KMS-11 (cell line): ENCODE data around the gene LAMB1.

ENCODE experiments used
- H2AFZ ChIP-seq: fragments of 200-600 bp; sonication (generic); 2 replicates; pipeline ENCODE4 v1.6.1; 2016; ENCODE audit warnings: antibody characterized with exemption, mixed run types, low read depth
- H3K27ac ChIP-seq: fragments of 200-600 bp; sonication (generic); 2 replicates; pipeline ENCODE4 v1.6.1; 2016; ENCODE audit warnings: mild to moderate bottlenecking, mixed run types
- H3K27me3 ChIP-seq: fragments of 200-600 bp; sonication (generic); 2 replicates; pipeline ENCODE4 v1.6.1; 2017; ENCODE audit warnings: mild to moderate bottlenecking, low read depth, mixed run types, moderate library complexity; ENCODE audit not compliant: insufficient read depth
- H3K36me3 ChIP-seq: fragments of 200-600 bp; sonication (generic); 2 replicates; pipeline ENCODE4 v1.6.1; 2017; ENCODE audit warnings: mild to moderate bottlenecking, mixed run types; ENCODE audit not compliant: insufficient read depth
- H3K4me1 ChIP-seq: fragments of 200-600 bp; sonication (generic); 2 replicates; pipeline ENCODE4 v1.6.1; 2016; ENCODE audit warnings: mild to moderate bottlenecking, low read depth, mixed run types; ENCODE audit not compliant: poor library complexity, severe bottlenecking
- H3K4me2 ChIP-seq: fragments of 200-600 bp; sonication (generic); 2 replicates; pipeline ENCODE4 v1.7.0; 2016; ENCODE audit warnings: mild to moderate bottlenecking, mixed run types
- H3K4me3 ChIP-seq: fragments of 200-600 bp; sonication (generic); IDR thresholded peaks from 2 replicates; pipeline ENCODE4 v1.6.1; 2017; ENCODE audit warnings: low read depth, low read length, mixed read lengths; ENCODE audit not compliant: insufficient read depth
- H3K79me2 ChIP-seq: fragments of 200-600 bp; sonication (generic); 2 replicates; pipeline ENCODE4 v1.6.1; 2016; ENCODE audit warnings: low read depth, mixed run types; ENCODE audit not compliant: insufficient read depth
- H3K9ac ChIP-seq: fragments of 200-600 bp; sonication (generic); 2 replicates; pipeline ENCODE4 v1.6.1; 2016; ENCODE audit warnings: mild to moderate bottlenecking, mixed run types
- H4K20me1 ChIP-seq: fragments of 200-600 bp; sonication (generic); 2 replicates; pipeline ENCODE4 v1.6.1; 2016; ENCODE audit warnings: mild to moderate bottlenecking, mixed run types; ENCODE audit not compliant: insufficient read depth
- TF ChIP-seq, protein P1 (sequence below): fragments of 200-600 bp; sonication (generic); conservative IDR thresholded peaks from 2 replicates; pipeline ENCODE4 v1.6.1; 2017; ENCODE audit warnings: low read depth, mild to moderate bottlenecking, antibody characterized with exemption, low read length, moderate library complexity, mixed read lengths

LAMB1 gene

GRCh38 chr7:108046952-108047506, 44.1 kb upstream of the LAMB1 start:
- Histone ChIP-seq H3K4me3 (no peak overlapping the region), H3K27me3 (no peaks in the 10 kb centered on the region), H2AFZ (no peak overlapping the region), H3K79me2 (no peaks in the 10 kb centered on the region), H3K36me3 (no peaks in the 10 kb centered on the region), H3K9ac (no peak overlapping the region), H3K4me1 (no peaks in the 10 kb centered on the region), H3K4me2 (no peak overlapping the region), H4K20me1 (no peaks in the 10 kb centered on the region), H3K27ac (no peak overlapping the region)
- TF ChIP-seq, protein P1, sequence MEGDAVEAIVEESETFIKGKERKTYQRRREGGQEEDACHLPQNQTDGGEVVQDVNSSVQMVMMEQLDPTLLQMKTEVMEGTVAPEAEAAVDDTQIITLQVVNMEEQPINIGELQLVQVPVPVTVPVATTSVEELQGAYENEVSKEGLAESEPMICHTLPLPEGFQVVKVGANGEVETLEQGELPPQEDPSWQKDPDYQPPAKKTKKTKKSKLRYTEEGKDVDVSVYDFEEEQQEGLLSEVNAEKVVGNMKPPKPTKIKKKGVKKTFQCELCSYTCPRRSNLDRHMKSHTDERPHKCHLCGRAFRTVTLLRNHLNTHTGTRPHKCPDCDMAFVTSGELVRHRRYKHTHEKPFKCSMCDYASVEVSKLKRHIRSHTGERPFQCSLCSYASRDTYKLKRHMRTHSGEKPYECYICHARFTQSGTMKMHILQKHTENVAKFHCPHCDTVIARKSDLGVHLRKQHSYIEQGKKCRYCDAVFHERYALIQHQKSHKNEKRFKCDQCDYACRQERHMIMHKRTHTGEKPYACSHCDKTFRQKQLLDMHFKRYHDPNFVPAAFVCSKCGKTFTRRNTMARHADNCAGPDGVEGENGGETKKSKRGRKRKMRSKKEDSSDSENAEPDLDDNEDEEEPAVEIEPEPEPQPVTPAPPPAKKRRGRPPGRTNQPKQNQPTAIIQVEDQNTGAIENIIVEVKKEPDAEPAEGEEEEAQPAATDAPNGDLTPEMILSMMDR: no peak

- Histone ChIP-seq H3K36me3 (no peaks in the 10 kb centered on the region), H3K27me3 (no peaks in the 10 kb centered on the region), H3K4me3 (no peak overlapping the region), H3K27ac (no peak overlapping the region), H3K4me1 (no peaks in the 10 kb centered on the region), H3K9ac (no peak overlapping the region), H4K20me1 (no peaks in the 10 kb centered on the region), H2AFZ (no peak overlapping the region), H3K79me2 (no peaks in the 10 kb centered on the region), H3K4me2 (no peak overlapping the region)
- TF ChIP-seq, protein P1: no peak
These were observed 42.7 kb upstream of the LAMB1 start for GRCh38 chr7:108045669-108046068.

DNA sequence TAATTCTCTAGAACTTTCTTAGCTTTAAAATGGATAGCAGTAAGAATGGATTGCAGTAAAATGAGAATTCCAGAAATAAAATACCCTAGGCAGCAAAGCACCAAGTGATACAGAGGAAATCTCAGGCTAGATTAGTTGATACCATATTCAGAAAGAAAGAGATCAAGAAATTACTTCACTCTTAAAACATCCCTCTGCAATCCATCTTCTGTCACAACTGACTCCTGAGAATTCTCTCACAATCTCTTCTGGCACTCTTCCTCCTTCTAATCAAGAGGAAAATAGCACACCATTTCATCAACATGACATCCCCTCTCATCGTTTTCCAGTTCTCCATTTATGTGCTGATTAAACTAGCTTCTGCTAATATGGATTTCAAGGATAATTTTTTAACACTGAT, 42.2 kb upstream of the LAMB1 start:
- no peaks in the 10 kb centered on the region for H3K36me3 ChIP-seq
- no peak overlapping the region for H3K9ac ChIP-seq
- no peaks in the 10 kb centered on the region for H4K20me1 ChIP-seq
- no peak overlapping the region for H3K4me3 ChIP-seq
- TF ChIP-seq, protein P1: no peak
- H3K27me3 ChIP-seq: no peaks in the 10 kb centered on the region
- H3K4me2 ChIP-seq: no peak overlapping the region
- no peaks in the 10 kb centered on the region for H3K4me1 ChIP-seq
- no peak overlapping the region for H3K27ac ChIP-seq
- H2AFZ ChIP-seq: no peak overlapping the region
- H3K79me2 ChIP-seq: no peaks in the 10 kb centered on the region

GRCh38 chr7:108044345-108044744, 41.4 kb upstream of the LAMB1 start:
- Histone ChIP-seq H3K4me1 (no peaks in the 10 kb centered on the region), H3K36me3 (no peaks in the 10 kb centered on the region), H3K27ac (no peak overlapping the region), H3K4me3 (no peak overlapping the region), H2AFZ (no peak overlapping the region), H3K79me2 (no peaks in the 10 kb centered on the region), H3K4me2 (no peak overlapping the region), H4K20me1 (no peaks in the 10 kb centered on the region), H3K9ac (no peak overlapping the region), H3K27me3 (no peaks in the 10 kb centered on the region)
- TF ChIP-seq, protein P1: no peak
